ENCODE results near the gene PIGW. TPM values are rescaled to one million over a fixed set of nuclear protein-coding genes. Genes with fewer than 3 reads are reported as not detected.

The PIGW gene, protein sequence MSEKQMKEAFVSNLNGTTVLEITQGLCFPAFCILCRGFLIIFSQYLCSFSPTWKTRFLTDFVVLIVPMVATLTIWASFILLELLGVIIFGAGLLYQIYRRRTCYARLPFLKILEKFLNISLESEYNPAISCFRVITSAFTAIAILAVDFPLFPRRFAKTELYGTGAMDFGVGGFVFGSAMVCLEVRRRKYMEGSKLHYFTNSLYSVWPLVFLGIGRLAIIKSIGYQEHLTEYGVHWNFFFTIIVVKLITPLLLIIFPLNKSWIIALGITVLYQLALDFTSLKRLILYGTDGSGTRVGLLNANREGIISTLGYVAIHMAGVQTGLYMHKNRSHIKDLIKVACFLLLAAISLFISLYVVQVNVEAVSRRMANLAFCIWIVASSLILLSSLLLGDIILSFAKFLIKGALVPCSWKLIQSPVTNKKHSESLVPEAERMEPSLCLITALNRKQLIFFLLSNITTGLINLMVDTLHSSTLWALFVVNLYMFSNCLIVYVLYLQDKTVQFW
- polyA plus RNA-seq (2.7 and 5.4 TPM in 2 replicates), polyA minus RNA-seq (4.4 and 5.6 TPM in 2 replicates)

DNA sequence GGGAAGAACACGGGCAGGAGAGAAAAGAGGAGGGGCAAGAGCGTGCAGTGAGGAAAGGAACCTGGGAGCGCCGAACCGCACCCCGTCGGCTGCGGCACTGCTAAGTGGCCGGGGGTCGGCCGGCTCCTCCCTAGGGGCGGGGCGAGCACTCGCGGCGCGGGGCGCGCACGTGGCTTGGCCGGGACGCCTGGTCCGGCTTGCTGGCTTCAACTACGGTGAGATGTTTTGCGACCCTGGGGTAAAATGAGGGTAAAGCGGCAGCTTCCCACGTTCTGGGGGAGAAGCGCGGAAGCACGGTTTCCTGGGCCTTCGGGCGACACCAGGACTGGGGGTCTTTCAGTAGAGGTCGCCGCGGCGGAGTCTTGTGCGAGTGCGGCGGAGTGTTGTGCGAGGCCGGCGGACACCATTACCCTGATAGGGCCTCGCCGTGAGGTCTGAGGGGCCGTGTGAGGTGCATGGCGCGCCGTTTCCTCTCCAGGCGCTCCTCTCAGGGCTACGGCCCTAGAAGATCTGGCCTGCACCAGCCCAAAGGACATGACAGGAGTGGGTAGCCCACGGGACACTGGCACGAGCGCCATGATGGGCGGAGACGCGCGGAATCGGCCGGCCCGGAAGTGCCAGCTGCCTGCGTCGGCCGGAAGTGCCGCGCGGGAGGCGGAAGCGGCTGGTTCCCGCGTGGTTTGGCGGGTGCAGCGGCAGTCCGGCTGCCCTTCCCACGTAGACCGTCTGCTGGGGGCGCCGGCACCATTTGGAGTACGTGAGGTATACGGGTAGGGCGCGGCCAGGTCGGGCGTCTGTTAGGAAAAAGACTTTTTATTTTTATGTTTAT is at the start of gene PIGW, which contains the start of gene MYO19:
TSS of gene PIGW (plus strand) at position 148 of the 829 bp plus-strand sequence. CDS start 2,115 bp downstream, outside the sequence.
TSS of gene MYO19 (minus strand) at position 29 of the 829 bp plus-strand sequence. CDS start 2,330 bp downstream, outside the sequence.
- peak within 1 kb of the TSS; percentile 83 for H3K27ac ChIP-seq (ENCODE audit: low read length)
- H3K9me3 ChIP-seq (ENCODE audit: low read length): no peaks in the 10 kb centered on the region
- peak within 1 kb of the TSS; percentile 84 for H3K9ac ChIP-seq (ENCODE audit: low read length)
- peak within 1 kb of the TSS; percentile 96 for H2AFZ ChIP-seq (ENCODE audit: low read depth, low read length)
- peak within 1 kb of the TSS; percentile 57 for H3K4me2 ChIP-seq (ENCODE audit: low read length)
- no peaks in the 10 kb centered on the region for H3K79me2 ChIP-seq (replicated peaks; ENCODE audit: insufficient read depth, low read length)
- peaks cover 6% of the 10 kb centered on the region for H3F3A ChIP-seq (ENCODE audit: insufficient read depth, low read length, poor library complexity, severe bottlenecking)
- peak within 1 kb of the TSS; percentile 99 for H3K4me3 ChIP-seq (ENCODE audit: low read length)
- H3K36me3 ChIP-seq (ENCODE audit: insufficient read depth, low read length): no peaks in the 10 kb centered on the region
- TF ChIP-seq TAF1 (IDR thresholded peaks at IDR 0.05; ENCODE audit: low read depth): no peak
- TF ChIP-seq, protein P1, sequence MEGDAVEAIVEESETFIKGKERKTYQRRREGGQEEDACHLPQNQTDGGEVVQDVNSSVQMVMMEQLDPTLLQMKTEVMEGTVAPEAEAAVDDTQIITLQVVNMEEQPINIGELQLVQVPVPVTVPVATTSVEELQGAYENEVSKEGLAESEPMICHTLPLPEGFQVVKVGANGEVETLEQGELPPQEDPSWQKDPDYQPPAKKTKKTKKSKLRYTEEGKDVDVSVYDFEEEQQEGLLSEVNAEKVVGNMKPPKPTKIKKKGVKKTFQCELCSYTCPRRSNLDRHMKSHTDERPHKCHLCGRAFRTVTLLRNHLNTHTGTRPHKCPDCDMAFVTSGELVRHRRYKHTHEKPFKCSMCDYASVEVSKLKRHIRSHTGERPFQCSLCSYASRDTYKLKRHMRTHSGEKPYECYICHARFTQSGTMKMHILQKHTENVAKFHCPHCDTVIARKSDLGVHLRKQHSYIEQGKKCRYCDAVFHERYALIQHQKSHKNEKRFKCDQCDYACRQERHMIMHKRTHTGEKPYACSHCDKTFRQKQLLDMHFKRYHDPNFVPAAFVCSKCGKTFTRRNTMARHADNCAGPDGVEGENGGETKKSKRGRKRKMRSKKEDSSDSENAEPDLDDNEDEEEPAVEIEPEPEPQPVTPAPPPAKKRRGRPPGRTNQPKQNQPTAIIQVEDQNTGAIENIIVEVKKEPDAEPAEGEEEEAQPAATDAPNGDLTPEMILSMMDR (IDR thresholded peaks at IDR 0.05; ENCODE audit: poor library complexity, severe bottlenecking): peak; percentile 51
- TF ChIP-seq, protein P2, sequence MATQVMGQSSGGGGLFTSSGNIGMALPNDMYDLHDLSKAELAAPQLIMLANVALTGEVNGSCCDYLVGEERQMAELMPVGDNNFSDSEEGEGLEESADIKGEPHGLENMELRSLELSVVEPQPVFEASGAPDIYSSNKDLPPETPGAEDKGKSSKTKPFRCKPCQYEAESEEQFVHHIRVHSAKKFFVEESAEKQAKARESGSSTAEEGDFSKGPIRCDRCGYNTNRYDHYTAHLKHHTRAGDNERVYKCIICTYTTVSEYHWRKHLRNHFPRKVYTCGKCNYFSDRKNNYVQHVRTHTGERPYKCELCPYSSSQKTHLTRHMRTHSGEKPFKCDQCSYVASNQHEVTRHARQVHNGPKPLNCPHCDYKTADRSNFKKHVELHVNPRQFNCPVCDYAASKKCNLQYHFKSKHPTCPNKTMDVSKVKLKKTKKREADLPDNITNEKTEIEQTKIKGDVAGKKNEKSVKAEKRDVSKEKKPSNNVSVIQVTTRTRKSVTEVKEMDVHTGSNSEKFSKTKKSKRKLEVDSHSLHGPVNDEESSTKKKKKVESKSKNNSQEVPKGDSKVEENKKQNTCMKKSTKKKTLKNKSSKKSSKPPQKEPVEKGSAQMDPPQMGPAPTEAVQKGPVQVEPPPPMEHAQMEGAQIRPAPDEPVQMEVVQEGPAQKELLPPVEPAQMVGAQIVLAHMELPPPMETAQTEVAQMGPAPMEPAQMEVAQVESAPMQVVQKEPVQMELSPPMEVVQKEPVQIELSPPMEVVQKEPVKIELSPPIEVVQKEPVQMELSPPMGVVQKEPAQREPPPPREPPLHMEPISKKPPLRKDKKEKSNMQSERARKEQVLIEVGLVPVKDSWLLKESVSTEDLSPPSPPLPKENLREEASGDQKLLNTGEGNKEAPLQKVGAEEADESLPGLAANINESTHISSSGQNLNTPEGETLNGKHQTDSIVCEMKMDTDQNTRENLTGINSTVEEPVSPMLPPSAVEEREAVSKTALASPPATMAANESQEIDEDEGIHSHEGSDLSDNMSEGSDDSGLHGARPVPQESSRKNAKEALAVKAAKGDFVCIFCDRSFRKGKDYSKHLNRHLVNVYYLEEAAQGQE (IDR thresholded peaks at IDR 0.05; ENCODE audit: borderline replicate concordance): peak; percentile 41
- TF ChIP-seq EP300 (conservative IDR thresholded peaks at IDR 0.05; ENCODE audit: poor library complexity, severe bottlenecking): no peak
- peak; percentile 7 for TF ChIP-seq RAD21 (conservative IDR thresholded peaks at IDR 0.05)
- peak; percentile 18 for TF ChIP-seq SMC3 (conservative IDR thresholded peaks at IDR 0.05; ENCODE audit: poor library complexity)
- TF ChIP-seq EZH2 (IDR thresholded peaks at IDR 0.05; ENCODE audit: borderline replicate concordance, insufficient read depth, low read length, poor library complexity, severe bottlenecking): no peak
- peak; percentile 95 for TF ChIP-seq POLR2AphosphoS5 (IDR thresholded peaks at IDR 0.05)
- TF ChIP-seq MXI1 (conservative IDR thresholded peaks at IDR 0.05; ENCODE audit: poor library complexity, severe bottlenecking): peak; percentile 98
- no peaks in the 10 kb centered on the region for H3K27me3 ChIP-seq (ENCODE audit: insufficient read depth, low read depth, low read length)
- no peaks in the 10 kb centered on the region for H3K9me2 ChIP-seq (ENCODE audit: insufficient read depth, low read length)
- no peaks in the 10 kb centered on the region for H4K20me1 ChIP-seq (ENCODE audit: insufficient read depth)

DNA sequence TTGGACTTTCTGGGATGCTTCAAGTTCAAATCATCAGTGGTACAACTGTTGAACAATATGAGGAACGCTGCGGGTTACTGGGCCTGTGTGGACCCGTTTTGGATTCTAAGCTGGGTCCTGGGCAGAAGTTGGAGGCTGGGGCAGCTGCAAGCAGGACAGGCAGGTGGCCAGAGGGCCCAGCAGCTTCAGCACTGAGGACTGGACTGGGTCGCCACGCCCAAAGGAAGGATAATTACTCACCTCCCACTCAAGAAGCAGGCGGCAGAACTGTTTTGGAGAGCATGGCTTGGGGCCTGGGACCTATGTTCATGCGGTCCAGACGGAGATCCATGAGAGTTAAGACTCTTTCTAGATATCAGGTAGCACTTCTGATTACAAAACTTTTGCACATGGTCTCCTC is 49.8 kb upstream of the PIGW start:
- H3K9ac ChIP-seq (ENCODE audit: low read length): no peak overlapping the region
- H3K27ac ChIP-seq (ENCODE audit: low read length): no peak overlapping the region
- H3K36me3 ChIP-seq (ENCODE audit: insufficient read depth, low read length): no peaks in the 10 kb centered on the region
- no peak overlapping the region for H3K4me2 ChIP-seq (ENCODE audit: low read length)
- H3K9me3 ChIP-seq (ENCODE audit: low read length): no peaks in the 10 kb centered on the region
- H4K20me1 ChIP-seq (ENCODE audit: insufficient read depth): no peaks in the 10 kb centered on the region
- no peaks in the 10 kb centered on the region for H3K9me2 ChIP-seq (ENCODE audit: insufficient read depth, low read length)
- no peak overlapping the region for H2AFZ ChIP-seq (ENCODE audit: low read depth, low read length)
- peaks cover 17% of the 10 kb centered on the region for H3K27me3 ChIP-seq (ENCODE audit: insufficient read depth, low read depth, low read length)
- TF ChIP-seq, protein P2 (IDR thresholded peaks at IDR 0.05; ENCODE audit: borderline replicate concordance): no peak
- TF ChIP-seq EP300 (conservative IDR thresholded peaks at IDR 0.05; ENCODE audit: poor library complexity, severe bottlenecking): no peak
- TF ChIP-seq EZH2 (IDR thresholded peaks at IDR 0.05; ENCODE audit: borderline replicate concordance, insufficient read depth, low read length, poor library complexity, severe bottlenecking): no peak
- TF ChIP-seq SMC3 (conservative IDR thresholded peaks at IDR 0.05; ENCODE audit: poor library complexity): no peak
- TF ChIP-seq, protein P1 (IDR thresholded peaks at IDR 0.05; ENCODE audit: poor library complexity, severe bottlenecking): no peak
- no peak for TF ChIP-seq RAD21 (conservative IDR thresholded peaks at IDR 0.05)
- no peak for TF ChIP-seq MXI1 (conservative IDR thresholded peaks at IDR 0.05; ENCODE audit: poor library complexity, severe bottlenecking)
- TF ChIP-seq POLR2AphosphoS5 (IDR thresholded peaks at IDR 0.05): no peak
- TF ChIP-seq TAF1 (IDR thresholded peaks at IDR 0.05; ENCODE audit: low read depth): no peak
- H3F3A ChIP-seq (ENCODE audit: insufficient read depth, low read length, poor library complexity, severe bottlenecking): no peaks in the 10 kb centered on the region
- no peak overlapping the region for H3K4me3 ChIP-seq (ENCODE audit: low read length)
- peaks cover 32% of the 10 kb centered on the region for H3K79me2 ChIP-seq (replicated peaks; ENCODE audit: insufficient read depth, low read length)
